ENCODE data around the gene ANKLE1.

ANKLE1 gene

GRCh38 chr19:17282488-17283125 is 906 bp downstream of the ANKLE1 start (continued):
- TF ChIP-seq, protein P1, sequence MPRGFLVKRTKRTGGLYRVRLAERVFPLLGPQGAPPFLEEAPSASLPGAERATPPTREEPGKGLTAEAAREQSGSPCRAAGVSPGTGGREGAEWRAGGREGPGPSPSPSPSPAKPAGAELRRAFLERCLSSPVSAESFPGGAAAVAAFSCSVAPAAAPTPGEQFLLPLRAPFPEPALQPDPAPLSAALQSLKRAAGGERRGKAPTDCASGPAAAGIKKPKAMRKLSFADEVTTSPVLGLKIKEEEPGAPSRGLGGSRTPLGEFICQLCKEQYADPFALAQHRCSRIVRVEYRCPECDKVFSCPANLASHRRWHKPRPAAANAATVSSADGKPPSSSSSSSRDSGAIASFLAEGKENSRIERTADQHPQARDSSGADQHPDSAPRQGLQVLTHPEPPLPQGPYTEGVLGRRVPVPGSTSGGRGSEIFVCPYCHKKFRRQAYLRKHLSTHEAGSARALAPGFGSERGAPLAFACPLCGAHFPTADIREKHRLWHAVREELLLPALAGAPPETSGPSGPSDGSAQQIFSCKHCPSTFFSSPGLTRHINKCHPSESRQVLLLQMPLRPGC (tag by site-specific recombination; IDR thresholded peaks at IDR 0.05) = no peak
- no peak for TF ChIP-seq ZNF747 (tag by site-specific recombination; IDR thresholded peaks at IDR 0.05)
- TF ChIP-seq, protein P2, sequence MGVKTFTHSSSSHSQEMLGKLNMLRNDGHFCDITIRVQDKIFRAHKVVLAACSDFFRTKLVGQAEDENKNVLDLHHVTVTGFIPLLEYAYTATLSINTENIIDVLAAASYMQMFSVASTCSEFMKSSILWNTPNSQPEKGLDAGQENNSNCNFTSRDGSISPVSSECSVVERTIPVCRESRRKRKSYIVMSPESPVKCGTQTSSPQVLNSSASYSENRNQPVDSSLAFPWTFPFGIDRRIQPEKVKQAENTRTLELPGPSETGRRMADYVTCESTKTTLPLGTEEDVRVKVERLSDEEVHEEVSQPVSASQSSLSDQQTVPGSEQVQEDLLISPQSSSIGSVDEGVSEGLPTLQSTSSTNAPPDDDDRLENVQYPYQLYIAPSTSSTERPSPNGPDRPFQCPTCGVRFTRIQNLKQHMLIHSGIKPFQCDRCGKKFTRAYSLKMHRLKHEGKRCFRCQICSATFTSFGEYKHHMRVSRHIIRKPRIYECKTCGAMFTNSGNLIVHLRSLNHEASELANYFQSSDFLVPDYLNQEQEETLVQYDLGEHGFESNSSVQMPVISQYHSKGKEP (tag by site-specific recombination; IDR thresholded peaks at IDR 0.05) = no peak
- TF ChIP-seq ZNF140 (tag by site-specific recombination; IDR thresholded peaks at IDR 0.05) = no peak
- no peak for TF ChIP-seq ZBTB48 (tag by site-specific recombination; IDR thresholded peaks at IDR 0.05)
- TF ChIP-seq ZNF558 (tag by site-specific recombination; IDR thresholded peaks at IDR 0.05) = no peak
- TF ChIP-seq ZNF239 (tag by site-specific recombination; IDR thresholded peaks at IDR 0.05) = no peak
- TF ChIP-seq IKZF3 (tag by site-specific recombination; IDR thresholded peaks at IDR 0.05) = peak; percentile 29; the same call in 1 of the 2 replicates
- TF ChIP-seq, protein P3, sequence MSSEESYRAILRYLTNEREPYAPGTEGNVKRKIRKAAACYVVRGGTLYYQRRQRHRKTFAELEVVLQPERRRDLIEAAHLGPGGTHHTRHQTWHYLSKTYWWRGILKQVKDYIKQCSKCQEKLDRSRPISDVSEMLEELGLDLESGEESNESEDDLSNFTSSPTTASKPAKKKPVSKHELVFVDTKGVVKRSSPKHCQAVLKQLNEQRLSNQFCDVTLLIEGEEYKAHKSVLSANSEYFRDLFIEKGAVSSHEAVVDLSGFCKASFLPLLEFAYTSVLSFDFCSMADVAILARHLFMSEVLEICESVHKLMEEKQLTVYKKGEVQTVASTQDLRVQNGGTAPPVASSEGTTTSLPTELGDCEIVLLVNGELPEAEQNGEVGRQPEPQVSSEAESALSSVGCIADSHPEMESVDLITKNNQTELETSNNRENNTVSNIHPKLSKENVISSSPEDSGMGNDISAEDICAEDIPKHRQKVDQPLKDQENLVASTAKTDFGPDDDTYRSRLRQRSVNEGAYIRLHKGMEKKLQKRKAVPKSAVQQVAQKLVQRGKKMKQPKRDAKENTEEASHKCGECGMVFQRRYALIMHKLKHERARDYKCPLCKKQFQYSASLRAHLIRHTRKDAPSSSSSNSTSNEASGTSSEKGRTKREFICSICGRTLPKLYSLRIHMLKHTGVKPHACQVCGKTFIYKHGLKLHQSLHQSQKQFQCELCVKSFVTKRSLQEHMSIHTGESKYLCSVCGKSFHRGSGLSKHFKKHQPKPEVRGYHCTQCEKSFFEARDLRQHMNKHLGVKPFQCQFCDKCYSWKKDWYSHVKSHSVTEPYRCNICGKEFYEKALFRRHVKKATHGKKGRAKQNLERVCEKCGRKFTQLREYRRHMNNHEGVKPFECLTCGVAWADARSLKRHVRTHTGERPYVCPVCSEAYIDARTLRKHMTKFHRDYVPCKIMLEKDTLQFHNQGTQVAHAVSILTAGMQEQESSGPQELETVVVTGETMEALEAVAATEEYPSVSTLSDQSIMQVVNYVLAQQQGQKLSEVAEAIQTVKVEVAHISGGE (tag by site-specific recombination; conservative IDR thresholded peaks at IDR 0.05; ENCODE audit: low read depth) = no peak
- no peak for TF ChIP-seq KLF10 (tag by site-specific recombination; IDR thresholded peaks at IDR 0.05)
- no peak for TF ChIP-seq ZNF837 (tag by site-specific recombination; IDR thresholded peaks at IDR 0.05)
- TF ChIP-seq ZNF37A (tag by site-specific recombination; IDR thresholded peaks at IDR 0.05) = no peak
- TF ChIP-seq BCL11A (tag by site-specific recombination; IDR thresholded peaks at IDR 0.05; ENCODE audit: low read depth) = peak; percentile 65; the same call in 1 of the 2 replicates
- no peak for TF ChIP-seq ZNF114 (tag by site-specific recombination; IDR thresholded peaks at IDR 0.05)
- no peak for TF ChIP-seq SCRT2 (tag by site-specific recombination; IDR thresholded peaks at IDR 0.05)
- TF ChIP-seq, protein P4, sequence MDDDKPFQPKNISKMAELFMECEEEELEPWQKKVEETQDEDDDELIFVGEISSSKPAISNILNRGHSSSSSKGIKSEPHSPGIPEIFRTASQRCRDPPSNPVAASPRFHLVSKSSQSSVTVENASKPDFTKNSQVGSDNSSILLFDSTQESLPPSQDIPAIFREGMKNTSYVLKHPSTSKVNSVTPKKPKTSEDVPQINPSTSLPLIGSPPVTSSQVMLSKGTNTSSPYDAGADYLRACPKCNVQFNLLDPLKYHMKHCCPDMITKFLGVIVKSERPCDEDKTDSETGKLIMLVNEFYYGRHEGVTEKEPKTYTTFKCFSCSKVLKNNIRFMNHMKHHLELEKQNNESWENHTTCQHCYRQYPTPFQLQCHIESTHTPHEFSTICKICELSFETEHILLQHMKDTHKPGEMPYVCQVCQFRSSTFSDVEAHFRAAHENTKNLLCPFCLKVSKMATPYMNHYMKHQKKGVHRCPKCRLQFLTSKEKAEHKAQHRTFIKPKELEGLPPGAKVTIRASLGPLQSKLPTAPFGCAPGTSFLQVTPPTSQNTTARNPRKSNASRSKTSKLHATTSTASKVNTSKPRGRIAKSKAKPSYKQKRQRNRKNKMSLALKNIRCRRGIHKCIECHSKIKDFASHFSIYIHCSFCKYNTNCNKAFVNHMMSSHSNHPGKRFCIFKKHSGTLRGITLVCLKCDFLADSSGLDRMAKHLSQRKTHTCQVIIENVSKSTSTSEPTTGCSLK (tag by site-specific recombination; IDR thresholded peaks at IDR 0.05) = no peak
- TF ChIP-seq ZNF48 (tag by site-specific recombination; IDR thresholded peaks at IDR 0.05) = no peak
- TF ChIP-seq, protein P5, sequence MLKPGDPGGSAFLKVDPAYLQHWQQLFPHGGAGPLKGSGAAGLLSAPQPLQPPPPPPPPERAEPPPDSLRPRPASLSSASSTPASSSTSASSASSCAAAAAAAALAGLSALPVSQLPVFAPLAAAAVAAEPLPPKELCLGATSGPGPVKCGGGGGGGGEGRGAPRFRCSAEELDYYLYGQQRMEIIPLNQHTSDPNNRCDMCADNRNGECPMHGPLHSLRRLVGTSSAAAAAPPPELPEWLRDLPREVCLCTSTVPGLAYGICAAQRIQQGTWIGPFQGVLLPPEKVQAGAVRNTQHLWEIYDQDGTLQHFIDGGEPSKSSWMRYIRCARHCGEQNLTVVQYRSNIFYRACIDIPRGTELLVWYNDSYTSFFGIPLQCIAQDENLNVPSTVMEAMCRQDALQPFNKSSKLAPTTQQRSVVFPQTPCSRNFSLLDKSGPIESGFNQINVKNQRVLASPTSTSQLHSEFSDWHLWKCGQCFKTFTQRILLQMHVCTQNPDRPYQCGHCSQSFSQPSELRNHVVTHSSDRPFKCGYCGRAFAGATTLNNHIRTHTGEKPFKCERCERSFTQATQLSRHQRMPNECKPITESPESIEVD (tag by site-specific recombination; IDR thresholded peaks at IDR 0.05) = no peak
- no peak for TF ChIP-seq ZBTB49 (tag by site-specific recombination; IDR thresholded peaks at IDR 0.05; ENCODE audit: low read depth)
- no peak for TF ChIP-seq ZNF311 (tag by site-specific recombination; IDR thresholded peaks at IDR 0.05; ENCODE audit: borderline replicate concordance)
- TF ChIP-seq, protein P6, sequence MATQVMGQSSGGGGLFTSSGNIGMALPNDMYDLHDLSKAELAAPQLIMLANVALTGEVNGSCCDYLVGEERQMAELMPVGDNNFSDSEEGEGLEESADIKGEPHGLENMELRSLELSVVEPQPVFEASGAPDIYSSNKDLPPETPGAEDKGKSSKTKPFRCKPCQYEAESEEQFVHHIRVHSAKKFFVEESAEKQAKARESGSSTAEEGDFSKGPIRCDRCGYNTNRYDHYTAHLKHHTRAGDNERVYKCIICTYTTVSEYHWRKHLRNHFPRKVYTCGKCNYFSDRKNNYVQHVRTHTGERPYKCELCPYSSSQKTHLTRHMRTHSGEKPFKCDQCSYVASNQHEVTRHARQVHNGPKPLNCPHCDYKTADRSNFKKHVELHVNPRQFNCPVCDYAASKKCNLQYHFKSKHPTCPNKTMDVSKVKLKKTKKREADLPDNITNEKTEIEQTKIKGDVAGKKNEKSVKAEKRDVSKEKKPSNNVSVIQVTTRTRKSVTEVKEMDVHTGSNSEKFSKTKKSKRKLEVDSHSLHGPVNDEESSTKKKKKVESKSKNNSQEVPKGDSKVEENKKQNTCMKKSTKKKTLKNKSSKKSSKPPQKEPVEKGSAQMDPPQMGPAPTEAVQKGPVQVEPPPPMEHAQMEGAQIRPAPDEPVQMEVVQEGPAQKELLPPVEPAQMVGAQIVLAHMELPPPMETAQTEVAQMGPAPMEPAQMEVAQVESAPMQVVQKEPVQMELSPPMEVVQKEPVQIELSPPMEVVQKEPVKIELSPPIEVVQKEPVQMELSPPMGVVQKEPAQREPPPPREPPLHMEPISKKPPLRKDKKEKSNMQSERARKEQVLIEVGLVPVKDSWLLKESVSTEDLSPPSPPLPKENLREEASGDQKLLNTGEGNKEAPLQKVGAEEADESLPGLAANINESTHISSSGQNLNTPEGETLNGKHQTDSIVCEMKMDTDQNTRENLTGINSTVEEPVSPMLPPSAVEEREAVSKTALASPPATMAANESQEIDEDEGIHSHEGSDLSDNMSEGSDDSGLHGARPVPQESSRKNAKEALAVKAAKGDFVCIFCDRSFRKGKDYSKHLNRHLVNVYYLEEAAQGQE (tag by site-specific recombination; IDR thresholded peaks at IDR 0.05) = no peak

Measured in HEK293 (cell line).